Right lobe of liver (tissue), 6 donors: ENCODE data around the gene CDC73. TPM values are rescaled to one million over a fixed set of nuclear protein-coding genes. Genes with fewer than 3 reads are reported as not detected.
A peak's percentile ranks its signal among the peaks of the same experiment; 100 is the strongest.

Experiments
- ATAC-seq, 4 donors: fragments of 200-7000 bp; cut with Tn5 transposase; one replicate each; pipeline ENCODE4 v1.9.1; 2020; ENCODE audit warnings: mild to moderate bottlenecking in 4 of 4, moderate library complexity in 4 of 4
- DNase-seq, 3 donors: peaks; one replicate each; pipeline ENCODE4 v3.0.0-alpha.2; 2020
- H3K27ac ChIP-seq, 3 donors: fragments of 200-600 bp; one replicate each; pipeline ENCODE4 v1.8.0; 2022
- H3K27me3 ChIP-seq, 2 donors: fragments of 200-600 bp; one replicate each; pipeline ENCODE4 v1.8.0; 2022
- H3K36me3 ChIP-seq, 4 donors: fragments of 200-600 bp; sonication (generic) in 1 of 4; one replicate each; pipeline versions ENCODE4 v1.5.1 to v1.8.0; 2017 to 2022; ENCODE audit warnings: control low read depth in 1 of 4
- H3K4me1 ChIP-seq, 4 donors: fragments of 200-600 bp; sonication (generic) in 1 of 4; one replicate each; pipeline versions ENCODE4 v1.5.1 to v1.8.0; 2017 to 2022; ENCODE audit warnings: control low read depth in 1 of 4
- H3K4me3 ChIP-seq, 3 donors: fragments of 200-600 bp; one replicate each; pipeline ENCODE4 v1.8.0; 2022
- H3K9me3 ChIP-seq, 4 donors: fragments of 200-600 bp; sonication (generic) in 1 of 4; one replicate each; pipeline versions ENCODE4 v1.5.1 to v1.8.0; 2017 to 2022; ENCODE audit warnings: control low read depth in 1 of 4
- CTCF ChIP-seq, 4 donors: fragments of 200-600 bp in 3 of 4; fragments of 450-650 bp in 1 of 4; IDR thresholded peaks; one replicate each; pipeline versions ENCODE4 v1.5.1 to v1.8.0; 2016 to 2022; ENCODE audit warnings: antibody characterized with exemption in 4 of 4, mild to moderate bottlenecking in 2 of 4
- POLR2A ChIP-seq: fragments of 450-650 bp; IDR thresholded peaks from one replicate; pipeline ENCODE4 v1.6.1; 2017; ENCODE audit warnings: antibody characterized with exemption, mild to moderate bottlenecking
- WGBS: methylation state at CpG from one replicate; pipeline ENCODE4 v1.1.6; 2018; ENCODE audit warnings: low coverage, low lambda C conversion rate; ENCODE audit not compliant: insufficient coverage; ENCODE audit errors: missing lambda C conversion rate; 5-methylcytosine and 5-hydroxymethylcytosine counted together
- intact Hi-C, 2 donors: fragments of 100-400 bp; cut with DNase I; formaldehyde crosslinking; loops; one replicate each; pipeline versions ENCODE4 v1.11.2 to v1.14.1; 2022
- total RNA-seq, 6 experiments: library from RNA; depleted of rRNA in 2 of 6; stranded (reverse); fragments of >200 nt in 2 of 6; fragmentation: NEBNext Ultra II Directional in 3 of 6; extraction: Animal tissue kit (Norgen Biotek cat#: 25700) in 3 of 6; gene quantifications; one replicate each; pipeline versions ENCODE4 v1.1.0 to v1.2.4, GENCODE V29; 2016 to 2023
- donor health status: DM: no; HTN: yes; CAD: no.
- donor health status: DM: no; HTN: no; CAD: no.
- donor health status: DM: no; HTN: no; CAD: no.
- donor health status: DM: no; HTN: yes; CAD: no.
- donor health status: DM: no; HTN: yes; CAD: no.

CDC73 gene
- total RNA-seq, 6 experiments from 2014 or later: 11.1 to 23.8 (median 18.3) TPM

- ATAC-seq (no peak), DNase-seq (no peak)
- no peak for TF ChIP-seq POLR2A
- TF ChIP-seq CTCF (IDR thresholded peaks at IDR 0.05): no peak
- Histone ChIP-seq H3K9me3 (no peaks in the 10 kb centered on the region), H3K27me3 (no peaks in the 10 kb centered on the region), H3K36me3 (peaks cover 0 to 28% (median 3%) of the 10 kb centered on the region in 4 donors), H3K4me1 (peaks cover 0 to 8% (median 4%) of the 10 kb centered on the region in 4 donors), H3K27ac (no peak overlapping the region), H3K4me3 (no peak overlapping the region)
- intact Hi-C loops: no loop called here
- 80% methylated on average over 5 of the region's 5 CpGs for WGBS
Observed at GRCh38 chr1:193102662-193103061, 19.2 kb upstream of the CDC73 start.

- H3K36me3 ChIP-seq: peaks cover 0 to 16% (median under 1%) of the 10 kb centered on the region in 4 donors
- TF ChIP-seq CTCF (IDR thresholded peaks at IDR 0.05) (no peak), POLR2A (no peak)
- peaks cover 0 to 8% (median 4%) of the 10 kb centered on the region in 4 donors for H3K4me1 ChIP-seq
- no peak for DNase-seq
- no peaks in the 10 kb centered on the region for H3K27me3 ChIP-seq
- H3K27ac ChIP-seq: peak overlapping the region; percentile 69 to 86 (median 78)
- no peaks in the 10 kb centered on the region for H3K9me3 ChIP-seq
- intact Hi-C loops: no loop called here
- WGBS: 28% methylated on average over 9 of the region's 9 CpGs
- ATAC-seq: no peak
- peak overlapping the region; percentile 83 to 96 (median 89) for H3K4me3 ChIP-seq
Observed at GRCh38 chr1:193103759-193104501, 17.9 kb upstream of the CDC73 start.

GRCh38 chr1:193104502-193104906 is 17.3 kb upstream of the CDC73 start:
- Histone ChIP-seq H3K9me3 (no peaks in the 10 kb centered on the region), H3K36me3 (peaks cover 0 to 11% (median 0%) of the 10 kb centered on the region in 4 donors), H3K27ac (peak overlapping the region; percentile 69 to 86 (median 78)), H3K27me3 (no peaks in the 10 kb centered on the region), H3K4me3 (peak overlapping the region; percentile 83 to 96 (median 89)), H3K4me1 (peaks cover 0 to 8% (median 4%) of the 10 kb centered on the region in 4 donors)
- intact Hi-C loops: no loop called here
- 5% methylated on average over 16 of the region's 24 CpGs for WGBS
- TF ChIP-seq POLR2A (no peak), CTCF (IDR thresholded peaks at IDR 0.05) (no peak)
- peak; percentile 55 to 69 (median 59) for ATAC-seq
- peak; percentile 50 to 65 (median 58) for DNase-seq

- no peaks in the 10 kb centered on the region for H3K9me3 ChIP-seq
- no peaks in the 10 kb centered on the region for H3K27me3 ChIP-seq
- intact Hi-C loops: no loop called here
- peaks cover 0 to 8% (median 4%) of the 10 kb centered on the region in 4 donors for H3K4me1 ChIP-seq
- peak; percentile 92 to 94 (median 93) for DNase-seq
- peak; percentile 95 to 99 (median 97) for ATAC-seq
- peak within 1 kb of the TSS; percentile 83 to 96 (median 89) for H3K4me3 ChIP-seq
- WGBS: 0% methylated on average over 12 of the region's 73 CpGs
- peak in 2 of 4 donors; percentile 3 to 13 for TF ChIP-seq CTCF (IDR thresholded peaks at IDR 0.05)
- TF ChIP-seq POLR2A: peak; percentile 93
- H3K36me3 ChIP-seq: peaks cover 0 to 4% (median 0%) of the 10 kb centered on the region in 4 donors
- peak within 1 kb of the TSS; percentile 69 to 86 (median 78) for H3K27ac ChIP-seq
Observed at GRCh38 chr1:193104907-193105820, 16.7 kb upstream of the CDC73 start, which contains the start of gene GLRX2. Gene GLRX2 (minus strand): TSS chr1:193105414. CDS start chr1:193105382, 32 bp downstream.
